ENCODE measurements around the gene AOC1.

Gene AOC1

DNA sequence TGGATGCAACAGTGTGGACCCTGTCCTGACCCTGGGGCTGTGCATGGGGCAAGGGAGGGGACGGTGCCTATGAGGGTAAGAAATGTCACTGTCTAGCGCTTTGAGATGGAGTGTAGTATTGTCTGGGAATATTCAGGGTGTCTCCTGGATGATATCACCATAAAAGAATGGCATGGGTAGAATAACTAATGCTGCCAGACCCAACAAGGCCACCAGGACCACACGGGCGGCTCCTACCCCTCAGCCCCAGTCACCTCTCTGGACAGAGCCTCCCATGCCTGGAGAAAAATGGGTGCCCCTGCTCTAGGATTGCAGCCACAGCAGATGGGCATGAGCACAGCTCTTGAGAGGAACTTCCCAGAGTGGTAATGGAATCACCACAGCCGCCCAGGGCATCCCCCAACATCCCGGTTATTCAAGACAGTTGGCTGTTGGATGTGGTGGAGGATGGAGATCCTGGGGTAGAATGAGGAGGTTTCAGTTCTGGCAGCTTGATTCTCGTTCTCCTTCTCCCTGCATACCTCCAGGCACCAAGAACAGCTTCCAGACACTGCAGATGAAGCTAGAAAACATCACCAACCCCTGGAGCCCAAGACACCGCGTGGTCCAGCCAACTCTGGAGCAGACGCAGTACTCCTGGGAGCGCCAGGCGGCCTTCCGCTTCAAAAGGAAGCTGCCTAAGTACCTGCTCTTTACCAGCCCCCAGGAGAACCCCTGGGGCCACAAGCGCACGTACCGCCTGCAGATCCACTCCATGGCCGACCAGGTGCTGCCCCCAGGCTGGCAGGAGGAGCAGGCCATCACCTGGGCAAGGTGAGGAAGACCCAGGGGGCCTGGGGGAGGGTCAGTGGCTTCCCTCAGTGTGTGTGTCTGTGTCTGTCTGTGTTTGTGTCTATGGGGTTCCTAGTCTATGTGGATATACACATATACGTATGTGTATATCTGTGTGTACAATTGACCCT, 6.2 kb downstream of the AOC1 start:
- no peak for DNase-seq

GRCh38 chr7:150860291-150860977, 8.1 kb downstream of the AOC1 start:
- DNase-seq: no peak

- DNase-seq: no peak
Observed at GRCh38 chr7:150860978-150861295, 8.6 kb downstream of the AOC1 start.

- DNase-seq: no peak
Observed at GRCh38 chr7:150862356-150862755, 10.0 kb downstream of the AOC1 start.

GRCh38 chr7:150863946-150864345, 11.6 kb downstream of the AOC1 start:
- no peak for DNase-seq

DNA sequence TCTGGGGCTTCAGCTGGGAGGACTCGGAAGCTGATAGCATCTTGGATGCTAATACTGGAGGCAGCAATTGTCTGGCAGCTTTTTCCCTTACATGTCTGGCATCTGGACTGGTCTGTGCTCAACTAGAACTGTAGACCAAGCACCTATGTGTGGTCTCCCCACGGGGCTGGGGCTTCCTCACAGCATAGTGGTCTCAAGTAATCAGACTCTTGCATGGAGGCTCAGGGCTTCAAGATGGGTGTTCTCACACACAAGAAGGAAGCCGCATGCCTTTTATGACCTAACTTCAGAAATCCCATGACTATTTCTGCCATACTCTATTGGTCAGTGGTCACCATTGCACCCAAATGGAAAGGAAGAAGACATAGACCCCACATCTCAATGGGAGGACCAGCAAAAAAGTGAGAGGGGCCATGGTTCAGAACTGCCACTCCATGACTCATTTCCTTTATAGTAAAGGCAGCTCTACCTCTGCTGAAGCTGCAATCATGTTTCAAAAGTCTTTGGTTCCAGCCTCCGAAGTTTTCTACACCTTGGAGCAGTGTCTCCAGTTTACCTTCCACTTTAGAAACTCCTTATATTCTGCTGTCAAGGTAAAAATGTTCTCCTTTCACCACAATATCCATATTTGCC, 14.7 kb downstream of the AOC1 start:
- DNase-seq: no peak

DNA sequence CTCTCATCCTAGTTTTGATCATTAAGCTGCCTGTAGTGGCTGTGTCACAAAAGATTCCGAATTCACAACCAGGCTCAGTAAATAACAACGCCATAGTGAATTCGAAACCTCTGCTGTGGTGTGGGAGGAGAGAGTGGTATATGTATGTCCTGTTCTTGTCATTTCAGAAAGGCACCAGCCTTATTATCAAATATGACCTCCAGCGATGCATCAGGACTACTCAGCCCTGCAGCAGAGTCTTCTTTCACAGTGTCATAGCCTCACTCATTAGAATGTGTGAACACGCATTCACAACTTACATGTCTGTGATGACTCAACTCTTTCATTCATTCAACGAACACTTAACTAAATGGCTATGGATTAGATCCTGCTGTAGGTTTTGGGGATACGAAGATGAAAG, 15.3 kb downstream of the AOC1 start:
- DNase-seq: no peak

DNA sequence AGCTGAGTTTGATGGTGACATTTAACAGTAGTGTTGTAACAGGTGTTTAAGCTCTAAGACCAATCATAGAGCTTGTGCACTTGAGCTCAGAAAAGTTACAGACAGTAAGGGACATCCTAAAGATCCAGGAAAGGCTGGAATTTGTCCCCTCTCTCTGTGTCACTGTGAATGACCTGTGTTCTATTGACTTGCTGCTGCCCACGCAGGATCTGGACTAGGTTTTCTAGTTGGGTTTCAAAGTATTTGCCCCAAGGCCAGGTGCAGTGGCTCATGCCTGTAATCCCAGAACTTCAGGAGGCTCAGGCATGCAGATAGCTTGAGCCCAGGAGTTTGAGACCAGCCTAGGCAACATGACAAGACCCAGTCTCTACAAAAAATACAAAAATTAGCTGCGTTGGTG, 17.1 kb downstream of the AOC1 start:
- no peak for DNase-seq

DNA sequence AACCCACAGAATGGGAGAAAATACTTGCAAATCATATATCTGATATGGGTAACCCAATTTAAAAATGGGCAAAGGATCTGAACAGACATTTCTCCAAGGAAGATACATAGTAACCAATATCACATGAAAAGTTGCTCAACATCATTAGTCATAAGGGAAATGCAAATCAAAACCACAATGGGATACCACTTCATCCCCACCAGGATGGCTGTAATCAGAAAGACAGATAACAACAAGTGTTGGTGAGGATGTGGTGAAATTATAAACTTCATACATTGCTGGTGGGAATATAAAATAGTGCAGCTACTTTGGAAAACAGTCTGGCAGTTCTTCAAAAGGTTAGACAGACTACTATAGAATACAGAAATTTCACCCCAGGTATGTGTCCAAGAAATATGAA, 19.3 kb downstream of the AOC1 start:
- DNase-seq: no peak

DNA sequence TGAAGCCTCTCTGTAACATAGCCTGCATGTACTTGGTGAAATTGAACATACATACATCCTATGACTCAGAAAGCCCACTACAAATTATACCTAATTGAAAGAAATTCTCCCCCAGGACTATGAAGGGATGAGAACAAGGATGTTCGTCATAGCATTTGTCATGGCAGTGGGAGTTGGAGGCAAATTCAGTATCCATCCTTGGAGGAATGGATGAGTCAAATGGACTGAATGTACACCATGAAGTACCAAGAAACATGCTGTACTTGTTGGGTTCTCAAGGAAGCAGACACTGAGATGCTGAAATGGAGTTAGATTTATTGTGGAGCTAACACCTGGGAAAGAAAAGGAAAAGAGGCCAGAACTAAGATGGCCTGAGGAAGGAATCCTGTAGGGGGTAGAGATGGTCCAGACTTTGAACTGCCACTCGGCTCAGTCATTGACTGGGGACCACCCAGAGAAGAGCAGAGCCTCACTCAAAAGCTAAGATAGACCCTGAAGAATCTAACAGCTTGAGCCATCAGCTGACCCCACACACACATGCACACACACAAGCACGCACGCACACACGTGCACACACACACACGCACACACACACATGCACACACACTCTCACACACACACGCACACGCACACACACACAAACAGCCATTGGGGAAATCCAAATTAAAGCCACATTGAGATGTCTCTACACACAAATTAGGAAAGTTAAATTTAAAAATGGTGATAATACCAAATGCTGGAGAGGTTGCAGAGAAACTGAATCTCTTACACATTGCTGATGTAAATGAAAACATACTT, 22.3 kb downstream of the AOC1 start:
- no peak for DNase-seq

DNA sequence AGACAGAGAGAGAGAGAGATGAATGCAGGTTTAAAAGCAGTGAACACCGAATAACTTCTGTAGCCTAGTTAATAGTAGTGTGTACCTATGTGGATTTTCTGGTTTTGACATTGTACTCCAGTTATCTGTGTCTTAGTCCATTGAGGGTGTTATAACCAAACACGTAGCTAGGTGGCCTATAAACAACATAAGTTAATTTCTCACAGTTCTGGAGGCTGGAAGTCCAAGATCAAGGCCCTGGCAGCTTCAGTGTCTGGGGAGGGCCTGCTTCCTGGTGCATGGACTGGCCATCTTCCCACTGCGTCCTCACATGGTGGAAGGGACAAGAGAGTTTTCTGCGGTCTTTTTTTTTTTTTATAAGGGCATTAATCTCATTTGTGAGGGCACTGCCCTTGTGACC, 23.5 kb downstream of the AOC1 start:
- DNase-seq: no peak

- no peak for DNase-seq
Observed at GRCh38 chr7:150876817-150877526, 24.7 kb downstream of the AOC1 start.

DNA sequence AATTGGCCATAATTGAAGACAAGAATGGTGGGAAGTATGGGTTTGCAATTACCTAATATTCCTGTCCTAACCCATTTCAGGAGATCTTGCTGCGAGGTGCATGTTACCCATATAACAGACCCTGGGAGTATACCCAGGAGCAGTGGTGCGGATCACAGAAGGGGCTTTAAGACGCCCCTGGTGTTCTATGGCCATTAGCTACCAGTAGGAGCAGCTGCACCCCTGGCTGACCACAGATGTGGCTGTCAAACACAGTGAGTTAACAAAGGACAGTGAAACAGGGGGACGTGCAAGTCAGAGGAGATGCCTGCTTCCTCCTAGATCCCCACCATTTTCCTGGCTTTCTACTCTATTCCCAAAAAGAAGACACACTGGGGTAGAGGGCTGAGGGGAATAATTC, 25.2 kb downstream of the AOC1 start:
- DNase-seq: no peak

DNA sequence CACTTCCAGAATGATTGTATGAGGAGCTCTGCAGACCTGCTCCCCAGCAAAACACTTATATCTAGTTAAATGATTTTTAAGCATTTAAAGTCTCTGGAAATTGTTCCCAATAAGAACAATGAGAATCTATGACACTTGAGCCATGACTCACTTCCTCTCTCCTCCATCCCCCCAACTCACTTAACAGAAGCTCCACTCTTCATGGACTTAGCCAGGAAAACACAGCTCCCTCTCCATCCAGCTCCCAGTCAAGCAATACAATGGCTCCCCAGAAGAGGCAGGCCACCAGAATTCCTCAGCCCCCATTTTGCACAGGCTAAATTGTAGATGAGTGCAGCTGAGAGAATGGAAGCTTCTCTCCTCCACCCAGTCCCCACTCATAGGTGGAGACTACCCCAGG, 27.0 kb downstream of the AOC1 start:
- no peak for DNase-seq

- DNase-seq: no peak
Observed at GRCh38 chr7:150881189-150881588, 28.9 kb downstream of the AOC1 start.

DNA sequence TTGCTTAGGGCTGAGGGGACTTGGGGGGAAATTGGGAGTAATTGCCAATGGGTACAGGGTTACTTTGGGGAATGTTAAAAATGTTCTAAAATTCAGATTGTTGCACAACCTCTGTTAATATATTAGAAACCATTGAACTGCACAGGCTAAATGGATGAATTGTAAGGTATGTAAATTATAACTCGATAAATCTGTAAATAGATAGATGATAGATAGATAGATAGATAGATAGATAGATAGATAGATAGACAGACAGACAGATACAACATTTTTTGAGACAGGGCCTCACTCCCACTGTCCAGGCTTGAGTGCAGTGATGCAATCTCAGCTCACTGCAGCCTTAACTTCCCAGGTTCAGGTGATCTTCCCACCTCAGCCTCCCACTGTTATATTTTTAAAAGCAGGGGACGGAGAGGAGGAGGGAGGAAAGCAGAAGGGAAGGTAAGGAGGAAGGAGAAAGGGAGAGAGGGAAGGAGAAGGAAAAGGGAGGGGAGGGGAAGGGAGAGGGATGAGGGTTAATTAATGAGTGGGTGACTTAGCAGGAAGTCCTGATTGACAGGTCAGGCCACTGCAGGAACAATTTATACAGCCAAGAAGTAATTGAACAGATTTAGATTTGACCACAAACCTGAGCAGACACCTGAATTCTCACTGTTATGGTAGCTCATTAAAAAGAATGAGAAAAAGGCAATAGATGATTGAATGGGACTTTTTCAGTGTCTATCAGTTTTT, 38.7 kb downstream of the AOC1 start:
- no peak for DNase-seq

DNA sequence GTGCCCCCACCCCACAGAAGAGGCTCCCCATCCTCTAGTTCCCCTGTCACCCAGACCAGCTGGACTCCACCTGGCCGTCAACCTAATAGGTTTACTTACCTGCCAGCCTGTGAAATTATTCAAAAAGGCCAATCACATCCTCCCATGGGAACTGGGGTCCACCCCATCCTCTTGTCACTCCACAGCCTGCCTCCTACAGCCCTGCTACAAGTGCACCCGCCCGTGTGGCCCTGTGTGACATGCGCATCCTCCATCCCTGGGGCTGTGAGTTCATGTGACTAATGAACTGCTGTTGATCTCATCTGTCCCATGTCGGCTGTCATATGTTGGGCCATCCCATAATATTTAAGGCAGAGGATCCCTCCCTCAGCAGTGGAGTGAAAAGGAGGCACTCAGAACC, 39.4 kb downstream of the AOC1 start:
- DNase-seq: no peak

GRCh38 chr7:150895809-150896208, 43.5 kb downstream of the AOC1 start:
- no peak for DNase-seq

DNA sequence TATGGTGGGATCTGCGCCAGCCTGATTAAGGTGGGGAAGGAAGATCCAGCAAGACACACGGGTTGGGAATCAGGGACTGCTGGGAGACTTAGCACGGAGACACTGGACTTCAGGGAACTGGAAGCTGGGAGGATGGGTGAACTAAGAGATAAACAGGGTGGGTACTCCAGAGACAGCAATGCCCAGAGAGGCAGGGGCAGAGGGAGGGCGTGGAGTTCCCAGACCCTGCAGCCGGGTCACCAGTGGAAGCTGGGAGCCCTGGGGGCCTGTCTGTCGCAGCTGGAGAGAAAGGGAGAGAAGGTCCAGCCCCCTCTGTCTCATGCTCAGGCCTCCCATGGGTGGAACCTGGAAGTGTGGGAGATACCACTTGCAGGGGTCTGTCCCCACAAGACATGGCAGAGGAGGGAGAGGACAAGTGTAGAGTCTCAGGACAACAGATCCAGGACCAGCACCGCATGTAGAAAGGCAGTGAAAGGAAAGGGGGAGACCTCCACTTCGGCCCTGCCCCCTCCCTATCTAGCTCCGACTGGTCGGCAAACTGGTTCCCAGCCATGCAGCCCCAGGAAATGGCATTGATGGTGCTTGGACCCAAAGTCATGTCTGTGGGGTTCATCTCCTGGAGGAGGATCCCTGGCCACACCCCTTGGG, 44.4 kb downstream of the AOC1 start:
- DNase-seq: no peak

DNA sequence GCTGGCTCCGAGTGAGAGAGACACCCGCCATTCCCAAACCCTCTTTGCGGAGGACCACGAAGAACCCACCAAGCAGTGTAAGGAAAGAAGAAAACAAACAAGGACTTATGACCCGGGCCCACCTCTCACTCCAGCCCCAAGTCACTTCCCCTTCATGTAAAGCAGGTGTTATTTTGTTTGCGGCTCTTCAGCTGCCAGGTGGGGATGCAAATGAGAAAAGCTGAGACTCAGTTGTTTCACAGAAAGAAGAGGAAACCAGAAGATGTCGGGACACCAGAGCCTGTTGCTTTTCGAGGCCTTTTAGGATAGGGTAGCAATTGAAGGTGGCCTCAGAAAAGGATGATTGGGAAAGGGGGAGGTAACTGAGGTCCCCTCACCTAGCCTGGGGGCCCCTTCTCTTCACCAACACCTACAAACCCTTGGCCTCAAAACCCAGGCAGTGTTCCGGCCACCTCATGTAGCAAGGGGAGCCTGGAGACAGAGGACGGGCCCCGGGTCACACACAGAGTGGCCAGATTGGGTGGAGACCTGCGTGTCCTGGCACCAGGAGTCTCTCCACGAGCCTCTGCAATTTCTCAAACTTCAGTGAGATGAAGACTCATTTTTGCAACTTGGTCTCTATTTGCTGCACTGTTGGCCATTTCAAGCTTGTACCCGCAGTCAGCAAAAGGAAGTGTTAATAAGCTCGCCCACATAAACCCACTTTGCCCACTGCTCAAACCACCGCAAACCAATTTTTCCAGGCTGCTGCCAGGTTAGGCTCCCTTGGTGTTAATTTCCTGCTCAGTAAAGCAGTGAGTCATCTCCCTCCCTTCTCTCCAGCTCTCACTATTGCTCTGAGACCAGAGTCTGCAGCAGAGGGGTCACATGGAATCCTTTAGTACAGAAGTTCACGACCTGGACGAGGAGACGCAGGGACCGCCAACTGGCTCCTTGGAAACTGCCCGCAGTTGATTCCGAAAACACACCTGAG, 45.5 kb downstream of the AOC1 start:
- no peak for DNase-seq
